ENCODE data around the gene MAP3K7. TPM values are rescaled to one million over a fixed set of nuclear protein-coding genes. Genes with fewer than 3 reads are reported as not detected.

The MAP3K7 gene
- total RNA-seq, 1 donor from 2014 or later = 40.5 TPM

GRCh38 chr6:90477366-90477765 is 109.5 kb downstream of the MAP3K7 start:
- Mint-ChIP-seq H3K36me3 (ENCODE audit: low read depth, unreplicated experiment) (no peaks in the 10 kb centered on the region), H3K4me3 (ENCODE audit: unreplicated experiment) (no peak overlapping the region), H3K27me3 (ENCODE audit: unreplicated experiment) (peaks cover 2% of the 10 kb centered on the region), H3K9me3 (ENCODE audit: unreplicated experiment) (no peaks in the 10 kb centered on the region), H3K27ac (ENCODE audit: unreplicated experiment) (no peak overlapping the region), H3K4me1 (ENCODE audit: unreplicated experiment) (peaks cover 26% of the 10 kb centered on the region)
- TF ChIP-seq, protein P1, sequence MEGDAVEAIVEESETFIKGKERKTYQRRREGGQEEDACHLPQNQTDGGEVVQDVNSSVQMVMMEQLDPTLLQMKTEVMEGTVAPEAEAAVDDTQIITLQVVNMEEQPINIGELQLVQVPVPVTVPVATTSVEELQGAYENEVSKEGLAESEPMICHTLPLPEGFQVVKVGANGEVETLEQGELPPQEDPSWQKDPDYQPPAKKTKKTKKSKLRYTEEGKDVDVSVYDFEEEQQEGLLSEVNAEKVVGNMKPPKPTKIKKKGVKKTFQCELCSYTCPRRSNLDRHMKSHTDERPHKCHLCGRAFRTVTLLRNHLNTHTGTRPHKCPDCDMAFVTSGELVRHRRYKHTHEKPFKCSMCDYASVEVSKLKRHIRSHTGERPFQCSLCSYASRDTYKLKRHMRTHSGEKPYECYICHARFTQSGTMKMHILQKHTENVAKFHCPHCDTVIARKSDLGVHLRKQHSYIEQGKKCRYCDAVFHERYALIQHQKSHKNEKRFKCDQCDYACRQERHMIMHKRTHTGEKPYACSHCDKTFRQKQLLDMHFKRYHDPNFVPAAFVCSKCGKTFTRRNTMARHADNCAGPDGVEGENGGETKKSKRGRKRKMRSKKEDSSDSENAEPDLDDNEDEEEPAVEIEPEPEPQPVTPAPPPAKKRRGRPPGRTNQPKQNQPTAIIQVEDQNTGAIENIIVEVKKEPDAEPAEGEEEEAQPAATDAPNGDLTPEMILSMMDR (IDR thresholded peaks at IDR 0.05; ENCODE audit: unreplicated experiment) = no peak
- no peak for DNase-seq (ENCODE audit: low spot score)

DNA sequence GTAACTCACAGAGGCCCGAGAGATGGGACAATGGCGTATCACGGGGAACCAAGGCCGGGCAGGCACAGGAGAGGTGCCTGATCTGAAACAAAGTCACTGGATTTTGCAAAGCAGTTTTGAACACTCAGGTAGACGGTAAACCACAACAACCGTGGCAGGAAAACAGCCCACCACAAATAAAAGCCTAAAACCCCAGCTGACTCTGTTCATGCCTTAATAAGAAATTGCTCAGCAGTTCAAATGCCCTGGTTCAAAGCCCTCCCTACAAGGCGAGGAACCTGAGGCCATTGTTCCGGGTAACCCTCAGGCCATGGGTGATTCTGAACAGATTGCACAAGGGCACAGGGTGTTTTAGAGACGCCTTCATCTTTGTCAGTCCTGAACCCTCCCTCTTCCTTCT is 114.2 kb downstream of the MAP3K7 start:
- H3K27ac Mint-ChIP-seq (ENCODE audit: unreplicated experiment) = no peak overlapping the region
- H3K4me1 Mint-ChIP-seq (ENCODE audit: unreplicated experiment) = no peaks in the 10 kb centered on the region
- no peak overlapping the region for H3K4me3 Mint-ChIP-seq (ENCODE audit: unreplicated experiment)
- H3K36me3 Mint-ChIP-seq (ENCODE audit: low read depth, unreplicated experiment) = no peaks in the 10 kb centered on the region
- DNase-seq (ENCODE audit: low spot score) = no peak
- TF ChIP-seq, protein P1 (IDR thresholded peaks at IDR 0.05; ENCODE audit: unreplicated experiment) = no peak
- no peaks in the 10 kb centered on the region for H3K9me3 Mint-ChIP-seq (ENCODE audit: unreplicated experiment)
- peaks cover 2% of the 10 kb centered on the region for H3K27me3 Mint-ChIP-seq (ENCODE audit: unreplicated experiment)

DNA sequence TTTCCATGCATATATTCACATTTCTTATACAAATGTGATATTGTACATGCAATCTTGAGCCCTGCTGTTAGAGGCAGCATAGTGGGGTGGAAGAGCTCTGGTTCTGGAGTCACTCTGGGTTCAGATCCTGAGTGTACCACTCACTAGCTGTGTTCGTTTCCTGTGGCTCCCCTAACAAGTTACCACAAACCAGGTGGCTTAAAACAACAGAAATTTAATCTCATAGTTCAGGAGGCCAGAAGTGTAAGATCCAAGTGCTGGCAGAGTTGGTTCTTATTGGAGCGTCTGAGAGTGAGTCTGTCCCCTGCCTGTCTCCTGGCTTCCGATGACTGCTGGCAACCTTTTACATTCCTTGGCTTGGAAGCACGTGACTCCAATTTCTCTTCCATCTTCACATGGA is 115.6 kb downstream of the MAP3K7 start:
- Mint-ChIP-seq H3K36me3 (ENCODE audit: low read depth, unreplicated experiment) (no peaks in the 10 kb centered on the region), H3K27ac (ENCODE audit: unreplicated experiment) (no peak overlapping the region), H3K4me1 (ENCODE audit: unreplicated experiment) (no peaks in the 10 kb centered on the region), H3K4me3 (ENCODE audit: unreplicated experiment) (no peak overlapping the region), H3K9me3 (ENCODE audit: unreplicated experiment) (no peaks in the 10 kb centered on the region), H3K27me3 (ENCODE audit: unreplicated experiment) (no peaks in the 10 kb centered on the region)
- DNase-seq (ENCODE audit: low spot score) = no peak
- TF ChIP-seq, protein P1 (IDR thresholded peaks at IDR 0.05; ENCODE audit: unreplicated experiment) = no peak

DNA sequence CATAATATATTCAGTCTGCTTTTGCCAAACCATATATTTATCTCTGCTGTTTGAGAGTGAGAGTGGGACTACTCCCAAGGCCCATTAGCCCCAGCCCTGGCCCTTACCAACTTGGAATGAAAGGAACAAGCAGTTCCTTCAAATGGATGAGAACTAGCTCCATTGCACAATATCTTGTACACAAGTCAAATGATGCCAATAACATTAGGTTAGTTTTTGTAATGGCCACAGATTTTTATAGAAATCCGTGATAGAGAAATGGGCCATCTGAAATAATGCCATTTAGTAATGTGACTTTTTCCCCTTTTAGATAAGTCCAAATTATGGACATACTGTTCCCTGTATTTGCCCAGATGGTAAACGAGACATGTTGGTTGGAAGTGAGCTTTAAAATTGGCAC is 117.0 kb downstream of the MAP3K7 start:
- no peaks in the 10 kb centered on the region for H3K4me1 Mint-ChIP-seq (ENCODE audit: unreplicated experiment)
- no peak for DNase-seq (ENCODE audit: low spot score)
- H3K27ac Mint-ChIP-seq (ENCODE audit: unreplicated experiment) = no peak overlapping the region
- no peaks in the 10 kb centered on the region for H3K27me3 Mint-ChIP-seq (ENCODE audit: unreplicated experiment)
- no peak overlapping the region for H3K4me3 Mint-ChIP-seq (ENCODE audit: unreplicated experiment)
- no peaks in the 10 kb centered on the region for H3K9me3 Mint-ChIP-seq (ENCODE audit: unreplicated experiment)
- H3K36me3 Mint-ChIP-seq (ENCODE audit: low read depth, unreplicated experiment) = no peaks in the 10 kb centered on the region
- TF ChIP-seq, protein P1 (IDR thresholded peaks at IDR 0.05; ENCODE audit: unreplicated experiment) = no peak

- peaks cover 1% of the 10 kb centered on the region for H3K4me1 Mint-ChIP-seq (ENCODE audit: unreplicated experiment)
- no peaks in the 10 kb centered on the region for H3K9me3 Mint-ChIP-seq (ENCODE audit: unreplicated experiment)
- no peak for DNase-seq (ENCODE audit: low spot score)
- no peak overlapping the region for H3K4me3 Mint-ChIP-seq (ENCODE audit: unreplicated experiment)
- no peaks in the 10 kb centered on the region for H3K36me3 Mint-ChIP-seq (ENCODE audit: low read depth, unreplicated experiment)
- H3K27me3 Mint-ChIP-seq (ENCODE audit: unreplicated experiment) = no peaks in the 10 kb centered on the region
- TF ChIP-seq, protein P1 (IDR thresholded peaks at IDR 0.05; ENCODE audit: unreplicated experiment) = no peak
- no peak overlapping the region for H3K27ac Mint-ChIP-seq (ENCODE audit: unreplicated experiment)
Measured at GRCh38 chr6:90468859-90469258, 118.0 kb downstream of the MAP3K7 start.
